Nephron progenitor cell (in vitro differentiated cells): Measurements from ENCODE around the gene PHYH.
A peak's percentile ranks its signal among the peaks of the same experiment; 100 is the strongest.

Source experiments
- DNase-seq: peaks from one replicate; pipeline ENCODE4 v3.0.0; 2021
- H3K27ac Mint-ChIP-seq: 2 replicates; pipeline ENCODE4 v1.8.0; 2021; ENCODE audit warnings: mild to moderate bottlenecking, moderate library complexity, mixed read lengths
- H3K27me3 Mint-ChIP-seq: 2 replicates; pipeline ENCODE4 v1.8.0; 2021; ENCODE audit warnings: mild to moderate bottlenecking, low read depth, mixed read lengths; ENCODE audit not compliant: poor library complexity
- H3K36me3 Mint-ChIP-seq: 2 replicates; pipeline ENCODE4 v1.8.0; 2021; ENCODE audit warnings: low read depth, mixed read lengths
- H3K4me1 Mint-ChIP-seq: 2 replicates; pipeline ENCODE4 v1.8.0; 2021; ENCODE audit warnings: mixed read lengths
- H3K4me3 Mint-ChIP-seq: 2 replicates; pipeline ENCODE4 v1.8.0; 2021; ENCODE audit warnings: mild to moderate bottlenecking, moderate library complexity, mixed read lengths
- H3K9me3 Mint-ChIP-seq: 2 replicates; pipeline ENCODE4 v1.8.0; 2021; ENCODE audit warnings: mild to moderate bottlenecking, moderate library complexity, mixed read lengths
- CTCF ChIP-seq: fragments of 200-600 bp; sonication (generic); IDR thresholded peaks from 2 replicates; pipeline ENCODE4 v1.5.0; 2021; ENCODE audit warnings: antibody characterized with exemption

The PHYH gene

GRCh38 chr10:13328126-13328525 is 28.3 kb upstream of the PHYH start:
- Mint-ChIP-seq H3K4me3 (no peak overlapping the region), H3K27me3 (no peaks in the 10 kb centered on the region), H3K27ac (peak overlapping the region; percentile 33), H3K9me3 (no peaks in the 10 kb centered on the region), H3K4me1 (peaks cover 15% of the 10 kb centered on the region), H3K36me3 (peaks cover 93% of the 10 kb centered on the region)
- no peak for DNase-seq
- TF ChIP-seq CTCF: no peak

GRCh38 chr10:13327534-13327933 is 27.7 kb upstream of the PHYH start:
- Mint-ChIP-seq H3K27me3 (no peaks in the 10 kb centered on the region), H3K27ac (peak overlapping the region; percentile 89), H3K36me3 (peaks cover 93% of the 10 kb centered on the region), H3K4me1 (peaks cover 15% of the 10 kb centered on the region), H3K4me3 (no peak overlapping the region), H3K9me3 (no peaks in the 10 kb centered on the region)
- no peak for TF ChIP-seq CTCF
- DNase-seq: no peak

GRCh38 chr10:13322615-13323148 is 22.8 kb upstream of the PHYH start:
- Mint-ChIP-seq H3K9me3 (no peaks in the 10 kb centered on the region), H3K27ac (no peak overlapping the region), H3K4me1 (peaks cover 4% of the 10 kb centered on the region), H3K4me3 (no peak overlapping the region), H3K27me3 (no peaks in the 10 kb centered on the region), H3K36me3 (peaks cover 87% of the 10 kb centered on the region)
- no peak for DNase-seq
- no peak for TF ChIP-seq CTCF

- DNase-seq: no peak
- H3K27ac Mint-ChIP-seq: peak overlapping the region; percentile 69
These were observed 21.7 kb upstream of the PHYH start for GRCh38 chr10:13321576-13321975.

GRCh38 chr10:13319166-13319565 is 19.3 kb upstream of the PHYH start:
- Mint-ChIP-seq H3K4me1 (peaks cover 4% of the 10 kb centered on the region), H3K27ac (no peak overlapping the region), H3K36me3 (peaks cover 67% of the 10 kb centered on the region), H3K27me3 (no peaks in the 10 kb centered on the region), H3K9me3 (no peaks in the 10 kb centered on the region), H3K4me3 (no peak overlapping the region)
- TF ChIP-seq CTCF: no peak
- DNase-seq: no peak

More at GRCh38 chr10:13321576-13321975, 21.7 kb upstream of the PHYH start:
- no peaks in the 10 kb centered on the region for H3K9me3 Mint-ChIP-seq
- peaks cover 4% of the 10 kb centered on the region for H3K4me1 Mint-ChIP-seq
- no peak for TF ChIP-seq CTCF
- no peak overlapping the region for H3K4me3 Mint-ChIP-seq
- H3K36me3 Mint-ChIP-seq: peaks cover 86% of the 10 kb centered on the region
- no peaks in the 10 kb centered on the region for H3K27me3 Mint-ChIP-seq

GRCh38 chr10:13317474-13317873 is 17.6 kb upstream of the PHYH start:
- no peak for DNase-seq
- TF ChIP-seq CTCF: no peak
- Mint-ChIP-seq H3K4me3 (no peak overlapping the region), H3K36me3 (peaks cover 51% of the 10 kb centered on the region), H3K27ac (peak overlapping the region; percentile 83), H3K27me3 (no peaks in the 10 kb centered on the region), H3K4me1 (peaks cover 4% of the 10 kb centered on the region), H3K9me3 (no peaks in the 10 kb centered on the region)
